Mammary epithelial cell (primary cell): ENCODE data around the gene TLR6.

Experiments used
- CTCF ChIP-seq, 2 donors: IDR thresholded peaks in 1 of 2; conservative IDR thresholded peaks in 1 of 2; 2 replicates each; pipeline ENCODE4 v1.5.1; 2011 to 2012; ENCODE audit warnings: inconsistent platforms in 2 of 2, low read length in 2 of 2, mild to moderate bottlenecking in 2 of 2, control low read depth in 1 of 2, low read depth in 1 of 2; ENCODE audit not compliant: insufficient read depth in 1 of 2; ENCODE audit errors: extremely low read depth in 1 of 2
- EZH2 ChIP-seq: IDR thresholded peaks from 2 replicates; pipeline ENCODE4 v1.6.1; 2012; ENCODE audit warnings: low read length, inconsistent platforms, borderline replicate concordance

- TF ChIP-seq CTCF (conservative IDR thresholded peaks at IDR 0.05 in 1 of 2, IDR thresholded peaks at IDR 0.05 in 1 of 2; ENCODE audit: extremely low read depth in 1 of 2, insufficient read depth in 1 of 2, low read depth in 1 of 2, low read length in 2 of 2) (no peak), EZH2 (no peak)
Observed at GRCh38 chr4:38859501-38859900, 2.9 kb upstream of the TLR6 start.
